PC-3 (cell line): ENCODE results near the gene DYNC1LI1.

Experiments used
- CTCF ChIP-seq: fragments of 300-600 bp; sonication (generic); conservative IDR thresholded peaks from 2 replicates; pipeline ENCODE4 v1.5.1; 2017; ENCODE audit warnings: antibody characterized with exemption, low read depth, mild to moderate bottlenecking, low read length
- EZH2 ChIP-seq: fragments of 300-600 bp; sonication (generic); IDR thresholded peaks from one replicate; pipeline ENCODE4 v1.6.1; 2017; ENCODE audit warnings: antibody characterized with exemption, mild to moderate bottlenecking, low read length; ENCODE audit not compliant: unreplicated experiment
- EZH2phosphoT487 ChIP-seq: fragments of 300-600 bp; sonication (generic); IDR thresholded peaks from 2 replicates; pipeline ENCODE4 v1.6.1; 2018; ENCODE audit warnings: mild to moderate bottlenecking, antibody characterized with exemption, low read length, borderline replicate concordance

GRCh38 chr3:32499585-32499984, 71.1 kb downstream of the DYNC1LI1 start:
- TF ChIP-seq CTCF (no peak), EZH2 (no peak), EZH2phosphoT487 (no peak)
